Measurements from ENCODE around the gene FER. TPM values are rescaled to one million over a fixed set of nuclear protein-coding genes. Genes with fewer than 3 reads are reported as not detected.

Gene FER
- total and polyA plus RNA-seq, 2 of the 13 experiments (the other 11 are each of a cell fraction or from before 2014, with no cell fraction given) = 7.9 to 29.0 TPM

DNA sequence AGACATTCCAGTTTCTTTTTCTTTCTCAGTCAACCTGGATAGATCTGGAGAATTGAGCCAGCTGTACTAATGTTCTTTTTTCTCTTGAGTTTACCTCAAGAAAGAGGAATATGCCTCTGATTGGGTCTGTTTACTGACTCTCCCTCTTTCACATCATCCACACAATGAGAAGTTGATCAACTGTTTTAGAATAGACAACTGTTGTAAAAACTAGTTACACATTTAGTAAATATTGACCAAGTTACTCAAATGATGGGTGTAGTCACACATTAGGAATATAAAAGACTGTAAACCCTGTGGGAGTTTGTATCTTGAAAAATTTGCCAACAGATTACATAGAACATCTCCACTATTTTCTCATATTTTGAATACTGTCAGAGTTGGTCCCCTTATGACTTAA lies 330.8 kb downstream of the FER start:
- BruUV-seq (replicated peaks) = no TSS peak

DNA sequence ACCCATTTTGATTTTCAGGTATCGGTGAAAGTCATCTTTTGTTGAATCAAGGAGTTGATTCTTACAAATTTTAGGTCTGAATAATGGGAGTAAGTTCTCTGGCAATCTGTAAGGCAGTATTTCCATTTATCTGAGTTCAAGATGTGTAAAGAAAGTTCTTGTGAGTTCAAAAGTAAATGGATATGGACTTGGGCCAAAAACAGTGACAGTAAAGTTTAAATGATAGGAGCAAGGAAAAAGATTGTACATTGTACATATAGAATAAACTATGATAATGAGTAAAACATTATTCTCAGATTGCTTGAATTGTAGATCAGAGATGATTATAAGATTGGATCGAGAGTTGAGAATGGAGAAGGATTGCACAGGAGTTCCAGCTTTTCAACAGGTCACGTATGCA lies 332.8 kb downstream of the FER start:
- CTCF ChIA-PET (ENCODE audit: low intra/inter-chr PET ratio, low total read pairs) = no interaction called here
- intact Hi-C loops (cut with micrococcal nuclease; ENCODE audit: unreplicated experiment) = no loop called here
- POLR2A ChIA-PET = no interaction called here

More for the DNA sequence above, 330.8 kb downstream of the FER start:
- Histone ChIP-seq H3K9ac (ENCODE audit: insufficient read depth, low read depth, low read length) (no peak overlapping the region), H3K4me3 (replicated peaks in 1 of 3; ENCODE audit: insufficient read depth in 1 of 3, low read depth in 2 of 3, low read length in 3 of 3) (no peak overlapping the region), H3K4me2 (ENCODE audit: low read depth, low read length) (no peak overlapping the region), H4K20me1 (ENCODE audit: insufficient read depth, low read length) (no peaks in the 10 kb centered on the region), H3K27ac (ENCODE audit: extremely low read length, insufficient read depth, low read length) (no peak overlapping the region), H3K4me1 (ENCODE audit: insufficient read depth, low read length) (peaks cover 9% of the 10 kb centered on the region), H3K36me3 (replicated peaks in 1 of 2; ENCODE audit: control insufficient read depth in 1 of 2, insufficient read depth in 2 of 2, low read length in 2 of 2) (peaks cover 0 to 2% of the 10 kb centered on the region in 2 experiments; a peak in 1 of 5 replicates), H3K79me2 (ENCODE audit: insufficient read depth, low read length) (no peaks in the 10 kb centered on the region), H3K27me3 (ENCODE audit: control insufficient read depth in 1 of 2, insufficient read depth in 2 of 2, low read length in 2 of 2) (no peaks in the 10 kb centered on the region), H2AFZ (ENCODE audit: low read length) (no peak overlapping the region), H3K9me3 (ENCODE audit: low read length) (no peaks in the 10 kb centered on the region)
- in situ Hi-C loops (cut with HindIII; ENCODE audit: extremely low pct_ligation_motif_present, low pct_unique_long_range_greater_than_20kb) (no loop called here), intact Hi-C loops (cut with micrococcal nuclease; ENCODE audit: unreplicated experiment) (no loop called here)
- FAIRE-seq (no peak), DNase-seq (ENCODE audit: low spot score) (no peak), ATAC-seq (no peak)
- no peak for TF ChIP-seq ZNF850 (CRISPR knock-in tag; conservative IDR thresholded peaks at IDR 0.05)
- POLR2A ChIA-PET = no interaction called here
- CTCF ChIA-PET (ENCODE audit: low intra/inter-chr PET ratio, low total read pairs) = no interaction called here

More for the DNA sequence above, 332.8 kb downstream of the FER start:
- 93% methylated on average over 3 of the region's 3 CpGs for WGBS (ENCODE audit: low lambda C conversion rate)
- no peaks in the 10 kb centered on the region for H3K79me2 ChIP-seq (ENCODE audit: insufficient read depth, low read length)
- 0 out of 5 replicates have a peak, but pooled peaks cover 0 to 2% of the 10 kb centered on the region in 2 experiments for H3K36me3 ChIP-seq (replicated peaks in 1 of 2; ENCODE audit: control insufficient read depth in 1 of 2, insufficient read depth in 2 of 2, low read length in 2 of 2)
- no peaks in the 10 kb centered on the region for H3K27me3 ChIP-seq (ENCODE audit: control insufficient read depth in 1 of 2, insufficient read depth in 2 of 2, low read length in 2 of 2)
- FAIRE-seq = peak; percentile 12
- BruUV-seq (replicated peaks) = no TSS peak
- peaks cover 9% of the 10 kb centered on the region for H3K4me1 ChIP-seq (ENCODE audit: insufficient read depth, low read length)
- no peak for TF ChIP-seq TP53 (CRISPR knock-in tag; conservative IDR thresholded peaks at IDR 0.05)
- no peak for TF ChIP-seq ZNF251 (CRISPR knock-in tag; IDR thresholded peaks at IDR 0.05)
- TF ChIP-seq, protein P1, sequence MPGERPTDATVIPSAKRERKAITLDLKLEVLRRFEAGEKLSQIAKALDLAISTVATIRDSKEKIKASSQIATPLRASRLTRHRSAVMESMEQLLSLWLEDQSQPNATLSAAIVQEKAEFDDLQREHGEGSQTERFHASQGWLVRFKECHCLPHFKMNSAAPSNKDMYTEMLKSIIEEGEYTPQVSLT (CRISPR knock-in tag; IDR thresholded peaks at IDR 0.05; ENCODE audit: borderline replicate concordance, low read depth) = no peak
- TF ChIP-seq MED13 (CRISPR knock-in tag; IDR thresholded peaks at IDR 0.05) = no peak
- TF ChIP-seq FOXK2 (IDR thresholded peaks at IDR 0.05) = no peak
- TF ChIP-seq, protein P2, sequence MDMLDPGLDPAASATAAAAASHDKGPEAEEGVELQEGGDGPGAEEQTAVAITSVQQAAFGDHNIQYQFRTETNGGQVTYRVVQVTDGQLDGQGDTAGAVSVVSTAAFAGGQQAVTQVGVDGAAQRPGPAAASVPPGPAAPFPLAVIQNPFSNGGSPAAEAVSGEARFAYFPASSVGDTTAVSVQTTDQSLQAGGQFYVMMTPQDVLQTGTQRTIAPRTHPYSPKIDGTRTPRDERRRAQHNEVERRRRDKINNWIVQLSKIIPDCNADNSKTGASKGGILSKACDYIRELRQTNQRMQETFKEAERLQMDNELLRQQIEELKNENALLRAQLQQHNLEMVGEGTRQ (IDR thresholded peaks at IDR 0.05; ENCODE audit: low read depth, low read length) = no peak
- TF ChIP-seq, protein P2 (CRISPR knock-in tag; IDR thresholded peaks at IDR 0.05; ENCODE audit: borderline replicate concordance) = no peak
- TF ChIP-seq, protein P3, sequence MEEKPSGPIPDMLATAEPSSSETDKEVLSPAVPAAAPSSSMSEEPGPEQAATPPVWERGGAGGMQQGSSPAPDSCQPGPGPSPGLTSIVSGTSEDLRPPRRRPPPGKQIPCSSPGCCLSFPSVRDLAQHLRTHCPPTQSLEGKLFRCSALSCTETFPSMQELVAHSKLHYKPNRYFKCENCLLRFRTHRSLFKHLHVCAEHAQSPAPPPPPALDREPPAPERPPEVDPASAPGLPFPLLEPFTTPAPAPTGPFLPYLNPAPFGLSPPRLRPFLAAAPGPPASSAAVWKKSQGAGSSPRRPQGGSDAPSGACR (CRISPR knock-in tag; IDR thresholded peaks at IDR 0.05) = no peak
- no peak for TF ChIP-seq ZNF841 (CRISPR knock-in tag; IDR thresholded peaks at IDR 0.05; ENCODE audit: borderline replicate concordance)
- TF ChIP-seq HDAC6 (IDR thresholded peaks at IDR 0.05; ENCODE audit: low read depth, low read length) = no peak
- TF ChIP-seq, protein P4, sequence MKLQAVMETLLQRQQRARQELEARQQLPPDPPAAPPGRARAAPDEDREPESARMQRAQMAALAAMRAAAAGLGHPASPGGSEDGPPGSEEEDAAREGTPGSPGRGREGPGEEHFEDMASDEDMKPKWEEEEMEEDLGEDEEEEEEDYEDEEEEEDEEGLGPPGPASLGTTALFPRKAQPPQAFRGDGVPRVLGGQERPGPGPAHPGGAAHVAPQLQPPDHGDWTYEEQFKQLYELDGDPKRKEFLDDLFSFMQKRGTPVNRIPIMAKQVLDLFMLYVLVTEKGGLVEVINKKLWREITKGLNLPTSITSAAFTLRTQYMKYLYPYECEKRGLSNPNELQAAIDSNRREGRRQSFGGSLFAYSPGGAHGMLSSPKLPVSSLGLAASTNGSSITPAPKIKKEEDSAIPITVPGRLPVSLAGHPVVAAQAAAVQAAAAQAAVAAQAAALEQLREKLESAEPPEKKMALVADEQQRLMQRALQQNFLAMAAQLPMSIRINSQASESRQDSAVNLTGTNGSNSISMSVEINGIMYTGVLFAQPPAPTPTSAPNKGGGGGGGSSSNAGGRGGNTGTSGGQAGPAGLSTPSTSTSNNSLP (IDR thresholded peaks at IDR 0.05; ENCODE audit: low read depth, low read length) = no peak
- no peak for TF ChIP-seq NR2C2 (CRISPR knock-in tag; IDR thresholded peaks at IDR 0.05; ENCODE audit: borderline replicate concordance)
- TF ChIP-seq POLR2AphosphoS5 (IDR thresholded peaks at IDR 0.05; ENCODE audit: low read depth, low read length) = no peak
- TF ChIP-seq ZNF652 (CRISPR knock-in tag; IDR thresholded peaks at IDR 0.05; ENCODE audit: borderline replicate concordance, low read depth) = no peak
- TF ChIP-seq HDAC2 (CRISPR knock-in tag; IDR thresholded peaks at IDR 0.05) = no peak
- DNase-seq (ENCODE audit: low spot score) = no peak
- H3K27ac ChIP-seq (ENCODE audit: extremely low read length, insufficient read depth, low read length) = no peak overlapping the region
- H3K9ac ChIP-seq (ENCODE audit: insufficient read depth, low read depth, low read length) = no peak overlapping the region
- in situ Hi-C loops (cut with HindIII; ENCODE audit: extremely low pct_ligation_motif_present, low pct_unique_long_range_greater_than_20kb) = no loop called here
- no peaks in the 10 kb centered on the region for H4K20me1 ChIP-seq (ENCODE audit: insufficient read depth, low read length)
- ATAC-seq = no peak
- no peak overlapping the region for H3K4me3 ChIP-seq (replicated peaks in 1 of 3; ENCODE audit: insufficient read depth in 1 of 3, low read depth in 2 of 3, low read length in 3 of 3)
- H3K4me2 ChIP-seq (ENCODE audit: low read depth, low read length) = no peak overlapping the region
- H3K9me3 ChIP-seq (ENCODE audit: low read length) = no peaks in the 10 kb centered on the region
- no peak overlapping the region for H2AFZ ChIP-seq (ENCODE audit: low read length)

Data from HepG2 (cell line).